T-helper 17 cell (primary cell): Measurements from ENCODE around the gene IL6ST. TPM values are rescaled to one million over a fixed set of nuclear protein-coding genes. Genes with fewer than 3 reads are reported as not detected.
"Not testable (repeated sequence)": the region's sequence is repeated elsewhere in the genome, so short reads cannot be mapped to it uniquely, and the experiment has no call there.

ENCODE experiments used
- ATAC-seq: fragments of 150-1000 bp; cut with Tn5 transposase; 2 replicates; pipeline ENCODE4 v1.10.0; 2021; ENCODE audit warnings: mild to moderate bottlenecking, moderate library complexity
- DNase-seq, 3 donors: peaks; one replicate each; pipeline versions ENCODE4 v3.0.0 to v3.0.0-alpha.2; 2020 to 2021
- H3K9me3 ChIP-seq: one replicate; pipeline ENCODE4 v1.7.0; 2013; ENCODE audit warnings: low read length, mild to moderate bottlenecking; ENCODE audit not compliant: control insufficient read depth, poor library complexity, severe bottlenecking
- H3K27ac Mint-ChIP-seq: one replicate; pipeline ENCODE4 v1.8.0; 2022; ENCODE audit warnings: mild to moderate bottlenecking, moderate library complexity, mixed read lengths
- H3K27me3 Mint-ChIP-seq: one replicate; pipeline ENCODE4 v1.8.0; 2022; ENCODE audit warnings: mixed read lengths
- H3K36me3 Mint-ChIP-seq: one replicate; pipeline ENCODE4 v1.8.0; 2022; ENCODE audit warnings: low read depth, mixed read lengths
- H3K4me1 Mint-ChIP-seq: one replicate; pipeline ENCODE4 v1.8.0; 2022; ENCODE audit warnings: mild to moderate bottlenecking, mixed read lengths
- H3K4me3 Mint-ChIP-seq: one replicate; pipeline ENCODE4 v1.8.0; 2022; ENCODE audit warnings: mild to moderate bottlenecking, moderate library complexity, mixed read lengths
- total RNA-seq, 4 donors: library from RNA in 2 of 4; stranded (reverse) in 2 of 4; gene quantifications; one replicate each; pipeline ENCODE4 v1.2.3 and lab custom pipeline; 2022 to 2026

Gene IL6ST
- total RNA-seq, 2 donors from 2014 or later, result 159 TPM

- ATAC-seq (no peak), DNase-seq (no peak)
- Mint-ChIP-seq H3K27me3 (no peaks in the 10 kb centered on the region), H3K27ac (no peak overlapping the region), H3K4me1 (peaks cover 51% of the 10 kb centered on the region), H3K36me3 (peaks cover 2% of the 10 kb centered on the region), H3K4me3 (no peak overlapping the region)
- H3K9me3 ChIP-seq, result no peaks in the 10 kb centered on the region
Observed at GRCh38 chr5:55985181-55985580, 9.6 kb downstream of the IL6ST start.

- DNase-seq (no peak), ATAC-seq (no peak)
- Mint-ChIP-seq H3K27ac (no peak overlapping the region), H3K4me1 (peaks cover 43% of the 10 kb centered on the region), H3K4me3 (peak overlapping the region; percentile 69), H3K27me3 (no peaks in the 10 kb centered on the region), H3K36me3 (peaks cover 2% of the 10 kb centered on the region)
- no peaks in the 10 kb centered on the region for H3K9me3 ChIP-seq
Observed at GRCh38 chr5:55983986-55984385, 10.8 kb downstream of the IL6ST start.

GRCh38 chr5:55982957-55983381 is 11.8 kb downstream of the IL6ST start:
- Mint-ChIP-seq H3K27ac (peak overlapping the region; percentile 34), H3K4me3 (peak overlapping the region; percentile 25), H3K27me3 (no peaks in the 10 kb centered on the region), H3K4me1 (peaks cover 45% of the 10 kb centered on the region), H3K36me3 (peaks cover 2% of the 10 kb centered on the region)
- no peaks in the 10 kb centered on the region for H3K9me3 ChIP-seq
- DNase-seq, result no peak
- peak; percentile 27 for ATAC-seq

GRCh38 chr5:55973296-55973695 is 21.5 kb downstream of the IL6ST start:
- no peaks in the 10 kb centered on the region for H3K9me3 ChIP-seq
- H3K36me3 Mint-ChIP-seq, result peaks cover 5% of the 10 kb centered on the region
- ATAC-seq (no peak), DNase-seq (no peak)
- peaks cover 20% of the 10 kb centered on the region for H3K4me1 Mint-ChIP-seq
- H3K27me3 Mint-ChIP-seq, result no peaks in the 10 kb centered on the region
- H3K27ac Mint-ChIP-seq, result peak overlapping the region; percentile 76
- no peak overlapping the region for H3K4me3 Mint-ChIP-seq

- H3K36me3 Mint-ChIP-seq, result peaks cover 5% of the 10 kb centered on the region
Observed at GRCh38 chr5:55969956-55970355, 24.8 kb downstream of the IL6ST start.

GRCh38 chr5:55966284-55966683 is 28.5 kb downstream of the IL6ST start:
- no peak for ATAC-seq
- DNase-seq, result no peak
- H3K9me3 ChIP-seq, result no peaks in the 10 kb centered on the region
- peaks cover 12% of the 10 kb centered on the region for H3K4me1 Mint-ChIP-seq
- H3K27me3 Mint-ChIP-seq, result no peaks in the 10 kb centered on the region
- peaks cover 7% of the 10 kb centered on the region for H3K36me3 Mint-ChIP-seq
- peak overlapping the region; percentile 69 for H3K27ac Mint-ChIP-seq
- no peak overlapping the region for H3K4me3 Mint-ChIP-seq

More at GRCh38 chr5:55969956-55970355, 24.8 kb downstream of the IL6ST start:
- H3K4me3 Mint-ChIP-seq, result peak overlapping the region; percentile 62
- H3K27me3 Mint-ChIP-seq, result no peaks in the 10 kb centered on the region
- H3K9me3 ChIP-seq, result no peaks in the 10 kb centered on the region
- peaks cover 14% of the 10 kb centered on the region for H3K4me1 Mint-ChIP-seq
- ATAC-seq (no peak), DNase-seq (no peak)
- H3K27ac Mint-ChIP-seq, result peak overlapping the region; percentile 39

- H3K4me3 Mint-ChIP-seq, result no peak overlapping the region
- no peak for ATAC-seq
Observed at GRCh38 chr5:55965525-55965924, 29.2 kb downstream of the IL6ST start.

GRCh38 chr5:55960779-55961178 is 34.0 kb downstream of the IL6ST start:
- H3K9me3 ChIP-seq, result no peaks in the 10 kb centered on the region
- Mint-ChIP-seq H3K27ac (peak overlapping the region; percentile 49), H3K27me3 (no peaks in the 10 kb centered on the region), H3K4me3 (no peak overlapping the region), H3K4me1 (peaks cover 10% of the 10 kb centered on the region), H3K36me3 (peaks cover 6% of the 10 kb centered on the region)
- ATAC-seq, result no peak
- DNase-seq, result no peak

More at GRCh38 chr5:55965525-55965924, 29.2 kb downstream of the IL6ST start:
- no peaks in the 10 kb centered on the region for H3K27me3 Mint-ChIP-seq
- no peaks in the 10 kb centered on the region for H3K9me3 ChIP-seq
- peaks cover 5% of the 10 kb centered on the region for H3K36me3 Mint-ChIP-seq
- no peak for DNase-seq
- H3K27ac Mint-ChIP-seq, result no peak overlapping the region
- H3K4me1 Mint-ChIP-seq, result peaks cover 8% of the 10 kb centered on the region

- no peak for DNase-seq
- peak overlapping the region; percentile 37 for H3K27ac Mint-ChIP-seq
- H3K4me1 Mint-ChIP-seq, result peaks cover 8% of the 10 kb centered on the region
- H3K36me3 Mint-ChIP-seq, result peaks cover 6% of the 10 kb centered on the region
- no peak overlapping the region for H3K4me3 Mint-ChIP-seq
- ATAC-seq, result peak; percentile 85
- H3K27me3 Mint-ChIP-seq, result no peaks in the 10 kb centered on the region
- no peaks in the 10 kb centered on the region for H3K9me3 ChIP-seq
Observed at GRCh38 chr5:55959208-55959607, 35.6 kb downstream of the IL6ST start.

GRCh38 chr5:55941154-55941553 is 53.6 kb downstream of the IL6ST start:
- H3K9me3 ChIP-seq, H3K27me3 Mint-ChIP-seq, H3K4me1 Mint-ChIP-seq, ATAC-seq, H3K36me3 Mint-ChIP-seq, H3K27ac Mint-ChIP-seq, DNase-seq, H3K4me3 Mint-ChIP-seq: not testable (repeated sequence)

GRCh38 chr5:55937598-55937997 is 57.2 kb downstream of the IL6ST start:
- not testable (repeated sequence) for H3K4me1 Mint-ChIP-seq, ATAC-seq, H3K36me3 Mint-ChIP-seq, H3K27me3 Mint-ChIP-seq, H3K9me3 ChIP-seq, DNase-seq, H3K4me3 Mint-ChIP-seq
- peak overlapping the region; percentile 47 for H3K27ac Mint-ChIP-seq

- Mint-ChIP-seq H3K4me1 (peaks cover 2% of the 10 kb centered on the region), H3K27ac (no peak overlapping the region), H3K27me3 (no peaks in the 10 kb centered on the region), H3K4me3 (no peak overlapping the region), H3K36me3 (peaks cover 4% of the 10 kb centered on the region)
- H3K9me3 ChIP-seq, result no peaks in the 10 kb centered on the region
- ATAC-seq (peak; percentile 75), DNase-seq (peak; percentile 50 to 62 (median 54))
Observed at GRCh38 chr5:55936100-55936693, 58.6 kb downstream of the IL6ST start.

GRCh38 chr5:55935371-55935770 is 59.4 kb downstream of the IL6ST start:
- peak overlapping the region; percentile 43 for H3K4me3 Mint-ChIP-seq
- H3K9me3 ChIP-seq, result no peaks in the 10 kb centered on the region
- ATAC-seq (no peak), DNase-seq (no peak)
- H3K27ac Mint-ChIP-seq, result peak overlapping the region; percentile 39
- peaks cover 4% of the 10 kb centered on the region for H3K36me3 Mint-ChIP-seq
- H3K4me1 Mint-ChIP-seq, result peaks cover 2% of the 10 kb centered on the region
- no peaks in the 10 kb centered on the region for H3K27me3 Mint-ChIP-seq

- H3K27ac Mint-ChIP-seq, result peak overlapping the region; percentile 39
- no peak overlapping the region for H3K4me3 Mint-ChIP-seq
- no peaks in the 10 kb centered on the region for H3K27me3 Mint-ChIP-seq
- no peak for DNase-seq
- no peak for ATAC-seq
- H3K4me1 Mint-ChIP-seq, result peaks cover 2% of the 10 kb centered on the region
- no peaks in the 10 kb centered on the region for H3K9me3 ChIP-seq
- H3K36me3 Mint-ChIP-seq, result peaks cover 4% of the 10 kb centered on the region
Observed at GRCh38 chr5:55934720-55935119, 60.0 kb downstream of the IL6ST start.
